Left renal pelvis (tissue), 4 donors: ENCODE results near the gene PABPC3. TPM values are rescaled to one million over a fixed set of nuclear protein-coding genes. Genes with fewer than 3 reads are reported as not detected.

Source experiments
- DNase-seq, 4 donors: peaks; one replicate each; pipeline ENCODE4 v3.0.0-alpha.2; 2013; ENCODE audit warnings: low read depth in 4 of 4, low spot score in 3 of 4
- polyA plus RNA-seq, 4 donors: library from polyadenylated mRNA; unstranded; fragments of 120-200 nt; gene quantifications; one replicate each; pipeline ENCODE4 v1.2.1, GENCODE V29; 2013; ENCODE audit not compliant: insufficient read length in 4 of 4

The PABPC3 gene
- polyA plus RNA-seq, 4 donors = 0.81 to 1.7 (median 1.1) TPM

DNA sequence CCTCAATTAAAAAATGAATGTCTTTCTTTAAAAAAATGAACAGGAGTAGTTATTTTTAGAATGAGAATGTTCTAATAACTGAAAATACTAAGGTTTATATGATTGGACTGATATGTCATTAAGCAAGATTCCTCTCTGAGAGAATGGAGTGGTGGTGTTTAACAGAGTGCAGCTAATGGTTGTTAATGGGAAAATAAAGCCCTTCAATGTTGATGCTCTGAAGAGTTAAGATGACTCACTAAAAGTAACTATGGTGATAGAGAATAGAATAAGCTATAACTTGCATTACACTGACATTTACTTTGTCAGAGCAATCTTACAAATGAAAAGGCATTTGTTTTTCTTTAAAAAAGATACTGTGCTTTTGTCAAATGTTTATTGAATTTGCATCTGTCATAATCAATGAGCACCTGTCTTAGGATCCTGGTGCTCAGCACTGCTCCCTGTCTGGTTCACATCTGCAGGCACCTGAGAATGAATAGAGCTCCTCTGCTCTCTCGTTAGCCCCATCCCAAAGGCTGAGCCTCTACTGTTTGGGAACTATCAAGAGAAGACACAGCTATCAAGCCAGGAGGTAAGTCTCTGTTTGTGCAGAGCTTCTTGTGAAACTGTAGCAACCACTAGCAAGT, 15.1 kb downstream of the PABPC3 start:
- DNase-seq = no peak

DNA sequence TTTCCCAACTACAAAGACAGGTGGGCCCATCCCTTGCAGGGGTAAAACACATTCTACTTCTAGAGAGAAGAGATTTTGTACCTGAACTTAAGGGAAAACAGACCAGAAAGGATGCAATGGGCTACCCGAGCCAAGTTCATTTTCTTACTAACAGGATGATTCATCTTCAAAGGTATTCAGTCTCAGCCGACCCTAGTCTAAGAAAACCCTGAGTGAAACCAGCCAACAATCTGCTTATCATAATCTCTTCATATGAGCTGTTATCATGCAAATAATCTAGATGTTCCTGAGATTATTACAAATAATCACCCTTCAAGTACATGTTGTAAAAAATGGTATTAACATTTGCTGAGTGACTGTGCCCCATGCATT, 15.6 kb downstream of the PABPC3 start:
- no peak for DNase-seq

DNA sequence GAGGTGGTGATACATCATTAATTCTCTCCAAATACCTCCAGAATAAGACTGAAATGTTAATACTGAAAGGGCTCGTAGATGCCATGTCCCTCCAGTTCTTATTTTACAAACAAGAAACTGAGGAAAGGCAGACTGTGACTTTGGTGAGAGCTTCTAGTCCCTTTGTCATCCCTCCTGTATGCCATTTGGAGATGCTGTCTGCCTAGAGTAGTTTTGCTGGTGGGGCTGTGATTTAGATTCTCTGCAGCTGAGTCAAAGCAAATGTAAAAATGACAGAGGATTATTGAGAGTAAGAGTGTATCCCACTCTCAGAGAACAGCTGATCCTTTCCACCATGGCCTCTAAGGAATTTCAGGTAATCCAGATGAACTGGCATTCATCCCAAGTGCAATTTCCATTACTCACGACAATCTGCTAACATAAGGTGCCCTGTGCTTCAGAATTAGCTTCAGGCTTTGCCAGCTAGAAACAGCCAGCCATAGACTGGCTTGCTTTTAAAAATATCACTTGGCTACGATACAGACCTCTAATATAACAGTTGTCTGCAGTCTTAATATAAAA, 16.8 kb downstream of the PABPC3 start:
- DNase-seq = no peak

GRCh38 chr13:25114220-25114619, 18.3 kb downstream of the PABPC3 start:
- DNase-seq = peak; percentile 59 to 71 (median 60)

GRCh38 chr13:25116044-25116443, 20.1 kb downstream of the PABPC3 start:
- no peak for DNase-seq

GRCh38 chr13:25117312-25117711, 21.4 kb downstream of the PABPC3 start:
- DNase-seq = no peak

GRCh38 chr13:25118378-25118905, 22.5 kb downstream of the PABPC3 start:
- no peak for DNase-seq

DNA sequence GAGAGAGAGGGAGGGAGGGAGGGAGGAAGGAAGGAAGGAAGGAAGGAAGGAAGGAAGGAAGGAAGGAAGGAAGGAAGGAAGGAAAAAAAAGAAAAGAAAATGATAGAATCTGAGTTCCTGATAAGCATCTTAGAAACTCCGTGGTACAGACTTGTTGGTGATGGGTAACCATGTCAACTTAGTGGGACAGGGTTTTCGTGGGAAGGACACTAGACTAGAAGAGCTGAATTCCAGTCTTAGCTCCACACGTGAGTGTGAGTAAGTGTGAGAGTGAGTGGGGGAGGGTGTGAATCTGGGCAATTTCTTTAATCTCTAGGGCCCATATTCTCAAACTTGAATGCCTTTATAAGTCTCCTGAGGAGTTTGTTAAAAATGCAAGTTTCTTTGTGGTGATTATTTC, 35.0 kb downstream of the PABPC3 start:
- DNase-seq = no peak

DNA sequence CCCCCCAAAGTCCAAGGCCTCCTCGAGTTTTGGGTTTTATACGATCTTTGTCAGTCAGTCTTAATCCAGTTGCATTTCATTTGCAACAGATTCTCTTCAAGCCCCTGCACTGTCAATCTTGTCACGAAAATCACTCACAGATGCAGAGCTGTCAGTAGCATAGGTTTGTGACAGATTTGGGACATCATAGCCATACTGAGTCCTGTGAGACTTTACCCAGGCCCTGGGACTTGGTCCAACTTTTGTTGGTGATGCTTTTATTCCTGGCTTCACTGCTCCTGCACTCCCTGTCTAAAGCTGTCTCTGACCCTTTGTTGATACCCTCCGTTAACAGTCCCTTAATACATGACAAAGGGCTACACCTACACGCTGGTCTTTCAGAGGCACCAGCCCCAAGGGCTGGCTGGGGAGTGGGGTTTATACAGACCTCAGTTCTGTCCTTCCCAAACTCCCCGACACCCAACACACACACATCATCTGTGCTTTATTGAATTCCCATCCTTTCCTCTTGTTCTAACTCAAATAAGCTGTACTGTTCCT, 36.0 kb downstream of the PABPC3 start:
- DNase-seq = no peak

DNA sequence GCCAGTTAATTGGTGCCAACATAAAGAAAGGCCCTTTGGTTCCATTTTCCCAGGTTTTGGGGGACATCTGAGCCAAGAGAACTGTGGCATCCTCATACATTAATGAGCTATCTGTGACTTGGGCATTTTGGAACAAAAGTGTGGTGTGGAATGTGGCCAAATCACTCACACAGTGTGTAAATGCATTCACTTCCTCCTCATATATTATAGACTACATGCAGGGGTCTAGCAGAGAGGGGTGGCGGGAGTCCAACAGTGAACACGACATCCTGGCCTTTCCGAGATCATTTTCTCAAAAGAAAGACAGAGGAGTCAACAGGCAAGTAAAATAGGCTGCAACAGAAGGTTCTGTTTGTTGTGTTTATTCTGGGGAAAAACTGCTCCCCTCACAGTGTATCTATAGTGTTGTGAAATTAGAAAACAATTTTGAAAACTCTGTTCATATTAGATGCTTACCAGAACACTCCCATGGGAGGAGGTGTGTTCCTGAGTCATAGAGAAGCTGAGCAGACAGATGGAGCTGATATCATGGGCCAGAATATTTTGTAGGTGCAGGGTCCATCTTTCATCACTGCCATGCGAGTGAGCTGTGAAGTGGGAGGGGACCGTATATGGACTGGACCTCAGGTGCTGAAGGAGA, 36.9 kb downstream of the PABPC3 start:
- no peak for DNase-seq

GRCh38 chr13:25135896-25136295, 40.0 kb downstream of the PABPC3 start:
- no peak for DNase-seq

GRCh38 chr13:25136880-25137787, 41.2 kb downstream of the PABPC3 start:
- DNase-seq = no peak

GRCh38 chr13:25137788-25138115, 41.8 kb downstream of the PABPC3 start:
- no peak for DNase-seq

DNA sequence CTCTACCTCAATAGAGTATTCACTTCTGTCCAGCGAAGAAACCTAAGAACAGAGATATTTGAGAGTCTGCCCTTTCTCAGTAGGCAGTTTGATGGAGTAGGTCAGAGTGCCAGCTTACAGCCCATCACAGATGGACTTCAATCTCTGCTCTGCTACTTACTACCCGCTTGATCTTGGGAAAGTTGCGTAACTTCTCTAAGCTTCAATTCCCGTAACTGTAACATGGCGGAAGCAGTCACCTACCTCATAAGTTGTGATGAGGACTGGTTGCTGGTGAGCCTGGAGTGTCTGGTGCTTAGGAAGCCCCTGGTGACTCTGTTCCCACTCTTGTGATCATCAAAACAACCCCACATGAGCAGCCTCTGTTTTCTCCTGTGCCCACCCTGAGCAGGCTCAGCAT, 45.1 kb downstream of the PABPC3 start:
- DNase-seq = no peak

GRCh38 chr13:25143706-25144105, 47.8 kb downstream of the PABPC3 start:
- no peak for DNase-seq

GRCh38 chr13:25147638-25148401, 51.9 kb downstream of the PABPC3 start:
- no peak for DNase-seq

DNA sequence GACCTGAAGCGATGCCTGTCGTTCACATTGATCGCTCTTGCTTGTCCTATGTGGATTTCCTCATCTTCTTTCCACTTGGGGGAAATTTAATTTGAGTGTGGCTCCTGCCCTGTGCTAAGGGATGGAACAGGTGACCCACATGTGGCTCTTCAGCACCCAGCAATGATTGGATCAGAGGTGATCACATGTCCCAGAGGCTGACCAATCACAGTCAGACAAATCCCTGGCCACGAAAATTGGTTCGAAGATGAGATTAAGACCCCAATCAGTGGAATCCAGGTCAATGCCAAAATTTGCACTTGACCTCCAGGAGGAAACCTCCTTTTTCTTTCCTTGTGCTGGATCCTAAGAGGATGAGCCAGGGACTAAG, 52.5 kb downstream of the PABPC3 start:
- DNase-seq = no peak
